H1 (cell line): Measurements from ENCODE around the gene LHFPL6. TPM values are rescaled to one million over a fixed set of nuclear protein-coding genes. Genes with fewer than 3 reads are reported as not detected.

Experiments
- CTCF ChIA-PET: fragments of 300-600 bp; sonication (Branson Sonifier 250); formaldehyde crosslinking; loops from one replicate; lab custom pipeline; 2021; ENCODE audit not compliant: partially characterized antibody; lab: Charles Lee
- POLR2A ChIA-PET: fragments of 300-600 bp; sonication (Branson Sonifier 250); formaldehyde crosslinking; loops from one replicate; lab custom pipeline; 2021; ENCODE audit warnings: inconsistent platforms; ENCODE audit not compliant: partially characterized antibody; lab: Charles Lee
- DNase-seq, 2 experiments: peaks; one replicate each; pipeline versions ENCODE4 v3.0.0 to v3.0.0-alpha.2; 2010 to 2022; ENCODE audit warnings: low spot score in 2 of 2, low read depth in 1 of 2, mixed read lengths in 1 of 2
- FAIRE-seq: peaks from 2 replicates; lab custom pipeline; 2011; peaks lifted over from hg19 to GRCh38; lab: Jason Lieb, UNC
- H2AFZ ChIP-seq: 2 replicates; pipeline ENCODE4 v1.8.1; 2012; ENCODE audit warnings: low read length, inconsistent platforms
- H2AK5ac ChIP-seq: 2 replicates; pipeline ENCODE4 v1.6.1; 2013; ENCODE audit warnings: low read depth, low read length
- H2BK120ac ChIP-seq: replicated peaks from 2 replicates; pipeline ENCODE3; 2013; ENCODE audit warnings: low read depth, low read length, inconsistent platforms
- H2BK12ac ChIP-seq: 2 replicates; pipeline ENCODE4 v1.6.1; 2013; ENCODE audit warnings: low read depth, low read length
- H2BK15ac ChIP-seq: 2 replicates; pipeline ENCODE4 v1.6.1; 2013; ENCODE audit warnings: low read length
- H2BK20ac ChIP-seq: 2 replicates; pipeline ENCODE4 v1.6.1; 2013; ENCODE audit warnings: low read length
- H2BK5ac ChIP-seq: 2 replicates; pipeline ENCODE4 v1.6.1; 2013; ENCODE audit warnings: low read depth, low read length
- H3K14ac ChIP-seq: 2 replicates; pipeline ENCODE4 v1.6.1; 2013; ENCODE audit warnings: inconsistent platforms; ENCODE audit not compliant: insufficient read length
- H3K18ac ChIP-seq: 2 replicates; pipeline ENCODE4 v1.6.1; 2013; ENCODE audit warnings: low read length; ENCODE audit errors: extremely low read depth
- H3K23ac ChIP-seq: 2 replicates; pipeline ENCODE4 v1.6.1; 2013; ENCODE audit warnings: inconsistent platforms; ENCODE audit not compliant: insufficient read length
- H3K23me2 ChIP-seq: 2 replicates; pipeline ENCODE4 v1.6.1; 2013; ENCODE audit warnings: low read depth, low read length
- H3K27ac ChIP-seq: 2 replicates; pipeline ENCODE4 v1.6.1; 2011; ENCODE audit warnings: low read depth, low read length, inconsistent platforms
- H3K27me3 ChIP-seq, 4 experiments: replicated peaks in 1 of 4; 1 replicate in 1 of 4; 2 replicates in 3 of 4; pipeline versions ENCODE4 v1.6.1 to v1.8.1; 2011 to 2013; ENCODE audit warnings: low read length in 3 of 4, mild to moderate bottlenecking in 3 of 4, inconsistent platforms in 2 of 4, mixed read lengths in 2 of 4, moderate library complexity in 1 of 4; ENCODE audit not compliant: control insufficient read depth in 3 of 4, insufficient read depth in 3 of 4; ENCODE audit errors: extremely low read depth in 1 of 4
- H3K36me3 ChIP-seq, 4 experiments: 2 replicates each; pipeline versions ENCODE4 v1.6.1 to v1.8.1; 2011 to 2013; ENCODE audit warnings: mild to moderate bottlenecking in 4 of 4, low read length in 3 of 4, moderate library complexity in 2 of 4, control low read depth in 1 of 4, inconsistent platforms in 1 of 4; ENCODE audit not compliant: insufficient read depth in 4 of 4, control insufficient read depth in 2 of 4
- H3K4ac ChIP-seq: replicated peaks from 2 replicates; pipeline ENCODE3; 2013; ENCODE audit warnings: low read length, low read depth, mixed read lengths, inconsistent platforms; ENCODE audit not compliant: insufficient read length
- H3K4me1 ChIP-seq, 4 experiments: replicated peaks in 1 of 4; 1 replicate in 1 of 4; 2 replicates in 3 of 4; pipeline versions ENCODE4 v1.6.1 to v1.8.1; 2011 to 2013; ENCODE audit warnings: low read length in 3 of 4, inconsistent platforms in 2 of 4, mixed read lengths in 1 of 4; ENCODE audit not compliant: insufficient read depth in 4 of 4, control insufficient read depth in 3 of 4
- H3K4me2 ChIP-seq, 2 experiments: 2 replicates each; pipeline versions ENCODE4 v1.6.1 to v1.8.1; 2011 to 2013; ENCODE audit warnings: low read depth in 2 of 2, low read length in 2 of 2, control low read depth in 1 of 2, inconsistent platforms in 1 of 2, mild to moderate bottlenecking in 1 of 2; ENCODE audit not compliant: insufficient read depth in 1 of 2
- H3K4me3 ChIP-seq, 4 experiments: fragments of 200-600, 300-600 bp in 1 of 4; sonication (generic), shearing (Covaris generic), sonication (Bioruptor Twin) in 1 of 4; 2 replicates each; pipeline versions ENCODE4 v1.5.1 to v1.8.1; 2011 to 2016; ENCODE audit warnings: low read length in 4 of 4, low read depth in 3 of 4, control low read depth in 2 of 4, inconsistent platforms in 2 of 4, mild to moderate bottlenecking in 2 of 4, mixed read lengths in 1 of 4, moderate library complexity in 1 of 4; ENCODE audit not compliant: insufficient read depth in 2 of 4; ENCODE audit errors: extremely low read depth in 1 of 4
- H3K56ac ChIP-seq: replicated peaks from 2 replicates; pipeline ENCODE3; 2013; ENCODE audit warnings: low read depth, mild to moderate bottlenecking, mixed read lengths, low read length, inconsistent platforms; ENCODE audit not compliant: insufficient read length
- H3K79me1 ChIP-seq: 2 replicates; pipeline ENCODE4 v1.6.1; 2013; ENCODE audit warnings: low read depth, low read length, control low read depth
- H3K79me2 ChIP-seq, 2 experiments: 2 replicates each; pipeline versions ENCODE4 v1.6.1 to v1.8.1; 2012 to 2013; ENCODE audit warnings: low read length in 2 of 2, mild to moderate bottlenecking in 2 of 2, inconsistent platforms in 1 of 2; ENCODE audit not compliant: insufficient read depth in 2 of 2, control insufficient read depth in 1 of 2
- H3K9ac ChIP-seq, 4 experiments: replicated peaks in 1 of 4; 1 replicate in 1 of 4; 2 replicates in 3 of 4; pipeline versions ENCODE4 v1.6.1 to v1.8.1; 2011 to 2013; ENCODE audit warnings: low read depth in 3 of 4, low read length in 3 of 4, control low read depth in 2 of 4, mild to moderate bottlenecking in 2 of 4, moderate library complexity in 2 of 4, inconsistent platforms in 1 of 4; ENCODE audit errors: extremely low read depth in 1 of 4
- H3K9me3 ChIP-seq, 2 experiments: 2 replicates each; pipeline versions ENCODE4 v1.6.1 to v1.8.1; 2012 to 2013; ENCODE audit warnings: mild to moderate bottlenecking in 2 of 2, moderate library complexity in 2 of 2, control low read depth in 1 of 2, inconsistent platforms in 1 of 2, low read depth in 1 of 2, low read length in 1 of 2, mixed read lengths in 1 of 2; ENCODE audit not compliant: insufficient read depth in 2 of 2
- H4K20me1 ChIP-seq, 2 experiments: replicated peaks in 1 of 2; 2 replicates each; pipeline versions ENCODE3 to v1.8.1; 2011 to 2013; ENCODE audit warnings: inconsistent platforms in 2 of 2, low read length in 2 of 2, mild to moderate bottlenecking in 1 of 2; ENCODE audit not compliant: insufficient read depth in 2 of 2, control insufficient read depth in 1 of 2
- H4K5ac ChIP-seq: 2 replicates; pipeline ENCODE4 v1.6.1; 2013; ENCODE audit warnings: low read length, low read depth, mixed read lengths, inconsistent platforms; ENCODE audit not compliant: insufficient read length
- H4K8ac ChIP-seq: 2 replicates; pipeline ENCODE4 v1.8.0; 2013; ENCODE audit warnings: mild to moderate bottlenecking, moderate library complexity, low read length, inconsistent platforms; ENCODE audit not compliant: insufficient read depth; ENCODE audit errors: extremely low read depth
- H4K91ac ChIP-seq: replicated peaks from 2 replicates; pipeline ENCODE3; 2013; ENCODE audit warnings: low read length, mixed read lengths, inconsistent platforms; ENCODE audit not compliant: insufficient read length
- SIRT6 ChIP-seq: IDR thresholded peaks from one replicate; pipeline ENCODE4 v1.7.1; 2012; ENCODE audit warnings: low read length, inconsistent platforms
- WGBS, 2 experiments: shearing (Covaris generic) in 1 of 2; methylation state at CpG; one replicate each; pipeline versions ENCODE4 v1.1.6 to v1.1.7; 2013 to 2015; ENCODE audit warnings: low lambda C conversion rate in 2 of 2, mixed read lengths in 2 of 2, inconsistent platforms in 1 of 2, low coverage in 1 of 2, missing lambda C conversion rate in 1 of 2; ENCODE audit not compliant: insufficient replicate concordance in 2 of 2, insufficient coverage in 1 of 2, insufficient read length in 1 of 2; ENCODE audit errors: extremely low coverage in 1 of 2, missing lambda C conversion rate in 1 of 2; 5-methylcytosine and 5-hydroxymethylcytosine counted together
- polyA plus RNA-seq, 7 experiments: library from polyadenylated mRNA; depleted of rRNA in 3 of 7; stranded (reverse) in 5 of 7; unstranded in 2 of 7; fragments of >200 nt in 5 of 7; fragments of 200-250 nt in 2 of 7; gene quantifications; 1 replicate in 5 of 7; 2 replicates in 1 of 7; 4 replicates in 1 of 7; pipeline versions ENCODE4 v1.2.1 to v1.2.3, GENCODE V29; 2011 to 2013; ENCODE audit warnings: missing spikeins in 2 of 7, mixed read lengths in 2 of 7
- total RNA-seq: library from RNA; stranded (reverse); fragmentation: NEBNext Ultra II Directional; extraction: Animal tissue kit (Norgen Biotek cat#: 25700); gene quantifications from 2 replicates; pipeline ENCODE4 v1.2.1, GENCODE V29; 2021

LHFPL6 gene
- total and polyA plus RNA-seq, 2 of the 8 experiments (the other 6 are each of a cell fraction or from before 2014, with no cell fraction given), result 7.6 to 17.0 TPM

GRCh38 chr13:39373145-39373544 lies 229.8 kb downstream of the LHFPL6 start:
- WGBS, 2 experiments, result 88% methylated on average over 3 of the region's 3 CpGs; no CpG with 5 or more reads in 1 of the 2 experiments
- TF ChIP-seq SIRT6, result no peak

More at GRCh38 chr13:39373145-39373544, 229.8 kb downstream of the LHFPL6 start:
- Histone ChIP-seq H3K9me3 (no peaks in the 10 kb centered on the region), H3K9ac (no peak overlapping the region), H4K8ac (0 out of 2 replicates have a peak overlapping the region, but pooled peaks have one; percentile 15), H3K56ac (no peak overlapping the region), H3K79me1 (no peaks in the 10 kb centered on the region), H4K5ac (no peak overlapping the region), H3K4me2 (no peak overlapping the region), H3K27ac (no peak overlapping the region), H4K91ac (no peak overlapping the region), H3K4ac (no peak overlapping the region), H2BK15ac (no peak overlapping the region), H3K23ac (no peak overlapping the region), H3K4me1 (no peaks in the 10 kb centered on the region), H2AK5ac (no peak overlapping the region), H3K23me2 (no peaks in the 10 kb centered on the region), H3K14ac (no peak overlapping the region), H2BK20ac (no peak overlapping the region), H3K36me3 (no peaks in the 10 kb centered on the region), H3K79me2 (no peaks in the 10 kb centered on the region), H3K18ac (no peak overlapping the region), H2BK120ac (no peak overlapping the region), H4K20me1 (peaks cover 0 to 2% of the 10 kb centered on the region in 2 experiments), H2BK5ac (no peak overlapping the region), H2BK12ac (no peak overlapping the region), H2AFZ (no peak overlapping the region), H3K27me3 (peaks cover 0 to 3% (median 0%) of the 10 kb centered on the region in 4 experiments; a peak in 2 of 7 replicates), H3K4me3 (no peak overlapping the region)
- FAIRE-seq (no peak), DNase-seq (no peak)
- POLR2A ChIA-PET, result no interaction called here
- CTCF ChIA-PET, result interaction anchor here (1.4 kb wide), 1 partner anchor 12 kb away, joined by 4 read pairs; no protein-coding TSS in a partner anchor
